SH-SY5Y (cell line): ENCODE results near the gene C1QA.

Experiments
- GATA2 ChIP-seq: IDR thresholded peaks from 2 replicates; pipeline ENCODE4 v1.6.1; 2011; ENCODE audit warnings: mild to moderate bottlenecking, low read depth, low read length
- GATA3 ChIP-seq: IDR thresholded peaks from 2 replicates; pipeline ENCODE4 v1.6.1; 2011; ENCODE audit warnings: low read depth, mild to moderate bottlenecking, low read length, moderate library complexity

The C1QA gene

GRCh38 chr1:22688466-22688865 lies 52.0 kb downstream of the C1QA start:
- no peak for TF ChIP-seq GATA2
- no peak for TF ChIP-seq GATA3
